Stimulated activated CD8-positive, alpha-beta memory T cell treated with anti-CD3 and anti-CD28 coated beads, Interleukin-12 subunit alpha, Interleukin-12 subunit beta, amount 100 ng/mL, for 24 hours (primary cell): ENCODE measurements around the gene PDE4D.

Source experiments
- DNase-seq: peaks from one replicate; pipeline ENCODE4 v3.0.0-alpha.2; 2020; ENCODE audit errors: extremely low read depth

Gene PDE4D

GRCh38 chr5:59116231-59116865, 777.2 kb downstream of the PDE4D start:
- no peak for DNase-seq

- no peak for DNase-seq
Measured at GRCh38 chr5:59115345-59115744, 778.2 kb downstream of the PDE4D start.

GRCh38 chr5:59109383-59109782, 784.1 kb downstream of the PDE4D start:
- DNase-seq = no peak

GRCh38 chr5:59107692-59108091, 785.8 kb downstream of the PDE4D start:
- DNase-seq = no peak

GRCh38 chr5:59104400-59105127, 789.0 kb downstream of the PDE4D start:
- no peak for DNase-seq

- DNase-seq = no peak
Measured at GRCh38 chr5:59103303-59103702, 790.2 kb downstream of the PDE4D start.

- DNase-seq = no peak
Measured at GRCh38 chr5:59102437-59102836, 791.1 kb downstream of the PDE4D start.

GRCh38 chr5:59100875-59101274, 792.7 kb downstream of the PDE4D start:
- no peak for DNase-seq

GRCh38 chr5:59099995-59100345, 793.6 kb downstream of the PDE4D start:
- DNase-seq = no peak

GRCh38 chr5:59099270-59099994, 794.1 kb downstream of the PDE4D start:
- DNase-seq = no peak

- DNase-seq = no peak
Measured at GRCh38 chr5:59098743-59099142, 794.8 kb downstream of the PDE4D start.

- DNase-seq = no peak
Measured at GRCh38 chr5:59097712-59098111, 795.8 kb downstream of the PDE4D start.

GRCh38 chr5:59097116-59097515, 796.4 kb downstream of the PDE4D start:
- DNase-seq = no peak

GRCh38 chr5:59095480-59095879, 798.0 kb downstream of the PDE4D start:
- DNase-seq = no peak

GRCh38 chr5:59094864-59095263, 798.7 kb downstream of the PDE4D start:
- no peak for DNase-seq

GRCh38 chr5:59093329-59093728, 800.2 kb downstream of the PDE4D start:
- DNase-seq = no peak

GRCh38 chr5:59092758-59093157, 800.8 kb downstream of the PDE4D start:
- DNase-seq = no peak

GRCh38 chr5:59091965-59092364, 801.6 kb downstream of the PDE4D start:
- no peak for DNase-seq

- no peak for DNase-seq
Measured at GRCh38 chr5:59090323-59090722, 803.2 kb downstream of the PDE4D start.

- no peak for DNase-seq
Measured at GRCh38 chr5:59089767-59090166, 803.8 kb downstream of the PDE4D start.

GRCh38 chr5:59088546-59088945, 805.0 kb downstream of the PDE4D start:
- DNase-seq = no peak

- no peak for DNase-seq
Measured at GRCh38 chr5:59086024-59086423, 807.5 kb downstream of the PDE4D start.

GRCh38 chr5:59081693-59082092, 811.8 kb downstream of the PDE4D start:
- no peak for DNase-seq
